ENCODE results near the gene ATG2A.

The ATG2A gene

GRCh38 chr11:64926689-64927088 is 9.7 kb upstream of the ATG2A start:
- DNase-seq, result no peak
- intact Hi-C loops (cut with DNase I), result loop anchor here (10.0 kb wide), 1 partner anchor 188 kb away; the partner anchor contains the start of genes TM7SF2 and ZNHIT2

DNA sequence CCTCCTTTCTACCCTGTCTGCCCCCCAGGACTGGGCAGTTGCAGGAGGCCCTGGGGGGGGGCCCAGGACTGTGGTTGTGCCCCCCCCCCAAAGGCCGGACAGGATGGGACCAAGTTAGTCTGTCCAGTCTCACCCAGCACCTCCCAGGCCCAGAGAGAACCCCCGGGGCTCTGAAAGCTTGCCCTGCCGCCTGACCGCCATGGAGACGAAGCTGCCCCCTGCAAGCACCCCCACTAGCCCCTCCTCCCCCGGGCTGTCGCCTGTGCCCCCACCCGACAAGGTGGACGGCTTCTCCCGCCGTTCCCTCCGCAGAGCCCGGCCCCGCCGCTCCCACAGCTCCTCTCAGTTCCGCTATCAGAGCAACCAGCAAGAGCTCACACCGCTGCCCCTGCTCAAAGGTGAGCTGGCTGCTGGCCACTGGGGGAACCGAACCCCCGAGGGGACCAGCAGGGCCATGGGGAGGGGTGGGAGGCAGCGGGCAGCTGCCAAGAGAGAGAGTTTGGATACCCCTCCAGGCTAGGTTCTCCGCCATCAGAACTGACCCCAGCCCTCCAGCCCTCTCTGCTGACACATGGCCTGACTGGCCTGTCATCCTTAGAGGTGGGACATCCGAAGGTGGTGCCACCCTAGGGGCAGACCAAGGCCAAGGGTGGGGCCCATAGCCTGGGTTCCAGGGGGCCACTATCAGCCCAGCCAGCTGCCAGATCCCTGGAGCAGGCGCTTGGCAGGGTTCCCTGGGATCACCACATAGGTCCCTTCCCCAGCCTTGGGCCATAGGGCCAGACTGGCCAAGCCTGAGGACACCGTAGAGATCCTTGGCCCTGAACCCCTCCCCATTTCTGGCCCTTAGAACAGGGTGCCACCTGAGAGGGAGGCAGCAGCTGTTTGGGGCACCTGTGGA is 8.8 kb upstream of the ATG2A start:
- DNase-seq, result no peak
- intact Hi-C loops (cut with DNase I), result loop anchor here (10.0 kb wide), 1 partner anchor 189 kb away; the partner anchor contains the start of genes TM7SF2 and ZNHIT2

GRCh38 chr11:64924910-64925284 is 7.9 kb upstream of the ATG2A start:
- peak in 6 of 42 donors; percentile 19 to 54 (median 23) for DNase-seq
- intact Hi-C loops (cut with DNase I), result loop anchor here (10.0 kb wide), 1 partner anchor 190 kb away; the partner anchor contains the start of genes TM7SF2 and ZNHIT2

GRCh38 chr11:64923944-64924909 is 7.2 kb upstream of the ATG2A start, which contains the start of gene PPP2R5B:
TSS of gene PPP2R5B (plus strand) at chr11:64924689. CDS start at chr11:64925735, 1,046 bp downstream.
- DNase-seq, result peak; percentile 92 to 99 (median 97)
- intact Hi-C loops (cut with DNase I), result loop anchor here (10.0 kb wide), 1 partner anchor 191 kb away; the partner anchor contains the start of genes TM7SF2 and ZNHIT2

GRCh38 chr11:64923151-64923661 is 6.2 kb upstream of the ATG2A start:
- no peak for DNase-seq
- intact Hi-C loops (cut with DNase I), result loop anchor here (10.0 kb wide), 1 partner anchor 192 kb away; the partner anchor contains the start of genes TM7SF2 and ZNHIT2

GRCh38 chr11:64921384-64921783 is 4.4 kb upstream of the ATG2A start:
- intact Hi-C loops (cut with DNase I), result loop anchor here (10.0 kb wide), 1 partner anchor 193 kb away; the partner anchor contains the start of genes TM7SF2 and ZNHIT2
- DNase-seq, result no peak

GRCh38 chr11:64920124-64920523 is 3.1 kb upstream of the ATG2A start:
- no peak for DNase-seq
- intact Hi-C loops (cut with DNase I), result loop anchor here (10.0 kb wide), 1 partner anchor 195 kb away; the partner anchor contains the start of genes TM7SF2 and ZNHIT2

- no peak for DNase-seq
- intact Hi-C loops (cut with DNase I), result loop anchor here (10.0 kb wide), 1 partner anchor 195 kb away; the partner anchor contains the start of genes TM7SF2 and ZNHIT2
These were observed 2.6 kb upstream of the ATG2A start for GRCh38 chr11:64919627-64920026.

GRCh38 chr11:64918017-64918416 is 1.0 kb upstream of the ATG2A start:
- intact Hi-C loops (cut with DNase I), result no loop called here
- DNase-seq, result peak in 4 of 42 donors; percentile 18 to 55 (median 32)

DNA sequence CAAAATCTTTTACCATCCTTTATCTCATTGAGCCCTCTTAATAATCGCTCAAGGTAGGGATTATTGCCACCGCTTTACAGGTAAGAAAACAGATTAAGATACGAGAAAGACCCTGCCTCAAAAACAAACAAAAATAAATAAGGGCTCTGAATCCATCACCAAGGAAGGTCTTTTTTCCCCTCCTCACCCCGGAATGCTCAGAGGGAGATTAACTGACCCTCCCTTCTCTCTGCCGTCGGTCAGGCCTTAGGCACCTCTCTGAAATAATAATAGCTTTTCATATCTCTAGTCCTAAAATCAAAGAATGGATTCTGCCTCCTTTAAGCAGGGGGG is 620 bp upstream of the ATG2A start:
- intact Hi-C loops (cut with DNase I), result loop anchor here (2.0 kb wide), 1 partner anchor 109 kb away; the partner anchor contains the start of gene SNX15
- no peak for DNase-seq

GRCh38 chr11:64916040-64916774 is 802 bp downstream of the ATG2A start:
- intact Hi-C loops (cut with DNase I), result loop anchor here (2.0 kb wide), 1 partner anchor 111 kb away; the partner anchor contains the start of gene SNX15
- peak in 1 of 42 donors; percentile 28 for DNase-seq

- intact Hi-C loops (cut with DNase I), result no loop called here
- DNase-seq, result no peak
These were observed 1.6 kb downstream of the ATG2A start for GRCh38 chr11:64915376-64915887.

DNA sequence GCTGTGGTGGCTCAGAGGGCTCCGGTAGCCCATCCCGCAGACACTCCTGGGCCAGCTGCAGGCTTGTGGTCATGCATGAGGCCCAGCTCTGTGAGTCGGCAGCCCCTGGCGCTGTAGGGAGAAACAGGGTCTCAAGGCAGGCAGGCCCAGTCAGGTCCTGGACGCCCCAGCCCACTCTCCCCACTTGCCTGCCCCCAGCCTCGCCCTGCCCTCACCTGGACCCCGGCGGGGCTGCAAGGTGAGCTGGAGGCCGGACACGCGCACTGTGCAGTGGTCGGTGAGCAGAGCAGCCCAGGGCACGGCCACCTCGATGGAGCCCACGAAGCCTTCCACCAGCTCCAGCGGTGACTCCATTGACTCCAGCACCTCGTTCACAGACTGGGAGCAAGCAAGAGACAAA is 2.9 kb downstream of the ATG2A start:
- intact Hi-C loops (cut with DNase I), result no loop called here

DNA sequence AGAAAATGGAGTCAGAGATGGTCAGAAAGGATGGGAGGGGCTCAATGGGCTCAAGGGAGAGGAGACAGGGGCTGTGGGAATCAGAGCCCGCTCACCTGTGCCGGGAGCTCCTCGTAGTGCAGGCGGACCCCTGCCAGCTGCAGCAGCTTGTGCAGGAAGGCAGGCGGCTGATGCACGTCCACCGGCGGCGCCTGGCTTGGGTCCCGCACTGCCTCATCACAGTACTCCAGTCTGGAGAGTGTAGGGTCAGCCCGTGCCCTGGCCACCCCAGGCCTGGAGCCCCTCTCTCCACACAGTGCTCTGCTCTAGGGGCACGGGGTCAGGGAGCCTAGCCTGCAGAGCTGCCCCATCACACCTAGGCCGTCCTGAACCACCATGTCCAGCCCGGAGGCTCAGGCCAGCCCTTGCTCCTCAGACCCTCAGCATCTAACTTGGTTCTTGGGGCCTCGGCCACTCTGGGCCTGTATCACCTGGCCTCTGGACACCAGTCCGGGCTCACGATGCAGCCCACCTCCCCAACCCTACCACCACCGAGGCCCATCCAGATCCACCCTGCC is 3.8 kb downstream of the ATG2A start:
- intact Hi-C loops (cut with DNase I), result no loop called here
- DNase-seq, result no peak

More for the DNA sequence above, 2.9 kb downstream of the ATG2A start:
- no peak for DNase-seq

GRCh38 chr11:64911689-64912088 is 5.3 kb downstream of the ATG2A start:
- intact Hi-C loops (cut with DNase I), result no loop called here
- DNase-seq, result no peak

GRCh38 chr11:64911142-64911541 is 5.9 kb downstream of the ATG2A start:
- intact Hi-C loops (cut with DNase I), result no loop called here
- DNase-seq, result no peak

- no peak for DNase-seq
- intact Hi-C loops (cut with DNase I), result no loop called here
These were observed 6.4 kb downstream of the ATG2A start for GRCh38 chr11:64910451-64911093.
